Activated naive CD4-positive, alpha-beta T cell treated with anti-CD3 and anti-CD28 coated beads, Interleukin-2, amount 10 ng/mL, durations not matched to agents 7 days and 5 days (primary cell): ENCODE results near the gene TBPL1.

ENCODE experiments used
- CTCF ChIA-PET: fragments of 350-600 bp; sonication (Branson Sonifier 250); formaldehyde crosslinking; loops from one replicate; lab custom pipeline; 2021; ENCODE audit warnings: antibody characterized with exemption; lab: Charles Lee
- DNase-seq: peaks from one replicate; pipeline ENCODE4 v3.0.0-alpha.2; 2020
- H3K27ac Mint-ChIP-seq: one replicate; pipeline ENCODE4 v1.8.0; 2021; ENCODE audit warnings: mild to moderate bottlenecking, moderate library complexity, mixed read lengths
- H3K27me3 Mint-ChIP-seq: one replicate; pipeline ENCODE4 v1.8.0; 2021; ENCODE audit warnings: mild to moderate bottlenecking, mixed read lengths
- H3K36me3 Mint-ChIP-seq: one replicate; pipeline ENCODE4 v1.8.0; 2021; ENCODE audit warnings: mixed read lengths
- H3K4me1 Mint-ChIP-seq: one replicate; pipeline ENCODE4 v1.8.0; 2021; ENCODE audit warnings: mixed read lengths
- H3K4me3 Mint-ChIP-seq: one replicate; pipeline ENCODE4 v1.8.0; 2021; ENCODE audit warnings: mild to moderate bottlenecking, moderate library complexity, mixed read lengths
- H3K9me3 Mint-ChIP-seq: one replicate; pipeline ENCODE4 v1.8.0; 2021; ENCODE audit warnings: mixed read lengths

The TBPL1 gene

GRCh38 chr6:133992992-133993680, 40.1 kb downstream of the TBPL1 start:
- Mint-ChIP-seq H3K9me3 (no peaks in the 10 kb centered on the region), H3K27me3 (no peaks in the 10 kb centered on the region), H3K36me3 (peaks cover 3% of the 10 kb centered on the region), H3K4me3 (no peak overlapping the region), H3K4me1 (no peaks in the 10 kb centered on the region), H3K27ac (no peak overlapping the region)
- CTCF ChIA-PET = no interaction called here
- DNase-seq = no peak

- peaks cover 6% of the 10 kb centered on the region for H3K27me3 Mint-ChIP-seq
- no peaks in the 10 kb centered on the region for H3K36me3 Mint-ChIP-seq
- DNase-seq = no peak
- CTCF ChIA-PET = interaction anchor here (0.8 kb wide), 1 partner anchor 74 kb away, joined by 3 read pairs; no protein-coding TSS in a partner anchor
- no peak overlapping the region for H3K4me3 Mint-ChIP-seq
- H3K4me1 Mint-ChIP-seq = no peaks in the 10 kb centered on the region
- no peaks in the 10 kb centered on the region for H3K9me3 Mint-ChIP-seq
- no peak overlapping the region for H3K27ac Mint-ChIP-seq
These were observed 42.3 kb downstream of the TBPL1 start for GRCh38 chr6:133995296-133995695.

GRCh38 chr6:133995758-133996157, 42.7 kb downstream of the TBPL1 start:
- no peak for DNase-seq
- CTCF ChIA-PET = no interaction called here
- Mint-ChIP-seq H3K27ac (no peak overlapping the region), H3K9me3 (no peaks in the 10 kb centered on the region), H3K4me3 (no peak overlapping the region), H3K36me3 (no peaks in the 10 kb centered on the region), H3K27me3 (peaks cover 8% of the 10 kb centered on the region), H3K4me1 (no peaks in the 10 kb centered on the region)

GRCh38 chr6:133997267-133997666, 44.2 kb downstream of the TBPL1 start:
- CTCF ChIA-PET = no interaction called here
- H3K27me3 Mint-ChIP-seq = peaks cover 10% of the 10 kb centered on the region
- DNase-seq = no peak
- H3K4me3 Mint-ChIP-seq = no peak overlapping the region
- no peaks in the 10 kb centered on the region for H3K9me3 Mint-ChIP-seq
- no peaks in the 10 kb centered on the region for H3K4me1 Mint-ChIP-seq
- no peaks in the 10 kb centered on the region for H3K36me3 Mint-ChIP-seq
- no peak overlapping the region for H3K27ac Mint-ChIP-seq

GRCh38 chr6:133999305-133999704, 46.3 kb downstream of the TBPL1 start:
- no peak for DNase-seq
- CTCF ChIA-PET = interaction anchor here (1.1 kb wide), 1 partner anchor 98 kb away, joined by 6 read pairs; no protein-coding TSS in a partner anchor
- H3K4me3 Mint-ChIP-seq = no peak overlapping the region
- H3K36me3 Mint-ChIP-seq = no peaks in the 10 kb centered on the region
- H3K4me1 Mint-ChIP-seq = no peaks in the 10 kb centered on the region
- no peaks in the 10 kb centered on the region for H3K9me3 Mint-ChIP-seq
- H3K27me3 Mint-ChIP-seq = peaks cover 22% of the 10 kb centered on the region
- H3K27ac Mint-ChIP-seq = no peak overlapping the region

GRCh38 chr6:134000443-134000842, 47.4 kb downstream of the TBPL1 start:
- Mint-ChIP-seq H3K9me3 (no peaks in the 10 kb centered on the region), H3K27me3 (peaks cover 22% of the 10 kb centered on the region), H3K4me1 (no peaks in the 10 kb centered on the region), H3K27ac (no peak overlapping the region), H3K4me3 (no peak overlapping the region), H3K36me3 (no peaks in the 10 kb centered on the region)
- CTCF ChIA-PET = interaction anchor here (1.0 to 1.1 kb wide), 2 partner anchors 9 to 77 kb away, joined by 3 to 4 read pairs; no protein-coding TSS in a partner anchor
- no peak for DNase-seq

GRCh38 chr6:134002821-134003220, 49.8 kb downstream of the TBPL1 start:
- Mint-ChIP-seq H3K9me3 (no peaks in the 10 kb centered on the region), H3K36me3 (no peaks in the 10 kb centered on the region), H3K4me3 (no peak overlapping the region), H3K4me1 (no peaks in the 10 kb centered on the region), H3K27ac (no peak overlapping the region), H3K27me3 (peaks cover 27% of the 10 kb centered on the region)
- DNase-seq = no peak
- CTCF ChIA-PET = no interaction called here

GRCh38 chr6:134003542-134003951, 50.5 kb downstream of the TBPL1 start:
- no peak for DNase-seq
- Mint-ChIP-seq H3K36me3 (no peaks in the 10 kb centered on the region), H3K27me3 (peaks cover 27% of the 10 kb centered on the region), H3K4me3 (no peak overlapping the region), H3K27ac (no peak overlapping the region), H3K9me3 (no peaks in the 10 kb centered on the region), H3K4me1 (no peaks in the 10 kb centered on the region)
- CTCF ChIA-PET = interaction anchor here (1.0 to 1.7 kb wide), 4 partner anchors 21 to 80 kb away, joined by 3 to 6 read pairs (median 4); no protein-coding TSS in a partner anchor

- H3K4me3 Mint-ChIP-seq = no peak overlapping the region
- no peak for DNase-seq
- no peak overlapping the region for H3K27ac Mint-ChIP-seq
- H3K4me1 Mint-ChIP-seq = no peaks in the 10 kb centered on the region
- no peaks in the 10 kb centered on the region for H3K36me3 Mint-ChIP-seq
- peaks cover 24% of the 10 kb centered on the region for H3K27me3 Mint-ChIP-seq
- no peaks in the 10 kb centered on the region for H3K9me3 Mint-ChIP-seq
- CTCF ChIA-PET = interaction anchor here (1.0 to 1.7 kb wide), 4 partner anchors 20 to 81 kb away, joined by 3 to 6 read pairs (median 4); no protein-coding TSS in a partner anchor
These were observed 51.7 kb downstream of the TBPL1 start for GRCh38 chr6:134004714-134005113.

- no peaks in the 10 kb centered on the region for H3K36me3 Mint-ChIP-seq
- H3K4me3 Mint-ChIP-seq = no peak overlapping the region
- H3K27me3 Mint-ChIP-seq = peaks cover 24% of the 10 kb centered on the region
- CTCF ChIA-PET = no interaction called here
- no peaks in the 10 kb centered on the region for H3K9me3 Mint-ChIP-seq
- DNase-seq = no peak
- no peak overlapping the region for H3K27ac Mint-ChIP-seq
- H3K4me1 Mint-ChIP-seq = no peaks in the 10 kb centered on the region
These were observed 52.8 kb downstream of the TBPL1 start for GRCh38 chr6:134005800-134006199.

- Mint-ChIP-seq H3K36me3 (no peaks in the 10 kb centered on the region), H3K27ac (no peak overlapping the region), H3K27me3 (peaks cover 24% of the 10 kb centered on the region), H3K4me3 (no peak overlapping the region), H3K9me3 (no peaks in the 10 kb centered on the region), H3K4me1 (no peaks in the 10 kb centered on the region)
- CTCF ChIA-PET = no interaction called here
- DNase-seq = no peak
These were observed 54.1 kb downstream of the TBPL1 start for GRCh38 chr6:134007077-134007476.

- H3K9me3 Mint-ChIP-seq = no peaks in the 10 kb centered on the region
- no peaks in the 10 kb centered on the region for H3K4me1 Mint-ChIP-seq
- no peaks in the 10 kb centered on the region for H3K36me3 Mint-ChIP-seq
- H3K27me3 Mint-ChIP-seq = peaks cover 16% of the 10 kb centered on the region
- CTCF ChIA-PET = no interaction called here
- no peak for DNase-seq
- H3K4me3 Mint-ChIP-seq = no peak overlapping the region
- H3K27ac Mint-ChIP-seq = no peak overlapping the region
These were observed 56.9 kb downstream of the TBPL1 start for GRCh38 chr6:134009876-134010275.

- peaks cover 16% of the 10 kb centered on the region for H3K27me3 Mint-ChIP-seq
- H3K4me1 Mint-ChIP-seq = no peaks in the 10 kb centered on the region
- CTCF ChIA-PET = no interaction called here
- no peak overlapping the region for H3K4me3 Mint-ChIP-seq
- H3K27ac Mint-ChIP-seq = no peak overlapping the region
- H3K36me3 Mint-ChIP-seq = no peaks in the 10 kb centered on the region
- no peaks in the 10 kb centered on the region for H3K9me3 Mint-ChIP-seq
- no peak for DNase-seq
These were observed 57.4 kb downstream of the TBPL1 start for GRCh38 chr6:134010400-134010799.

GRCh38 chr6:134010974-134011373, 58.0 kb downstream of the TBPL1 start:
- Mint-ChIP-seq H3K36me3 (no peaks in the 10 kb centered on the region), H3K27me3 (peaks cover 16% of the 10 kb centered on the region), H3K4me3 (no peak overlapping the region), H3K4me1 (no peaks in the 10 kb centered on the region), H3K27ac (no peak overlapping the region), H3K9me3 (no peaks in the 10 kb centered on the region)
- DNase-seq = no peak
- CTCF ChIA-PET = interaction anchor here (1.2 kb wide), 1 partner anchor 38 kb away, joined by 4 read pairs; no protein-coding TSS in a partner anchor

GRCh38 chr6:134014588-134015137, 61.6 kb downstream of the TBPL1 start:
- H3K4me3 Mint-ChIP-seq = no peak overlapping the region
- CTCF ChIA-PET = no interaction called here
- H3K9me3 Mint-ChIP-seq = no peaks in the 10 kb centered on the region
- H3K4me1 Mint-ChIP-seq = no peaks in the 10 kb centered on the region
- no peak for DNase-seq
- H3K36me3 Mint-ChIP-seq = no peaks in the 10 kb centered on the region
- H3K27ac Mint-ChIP-seq = no peak overlapping the region
- peaks cover 9% of the 10 kb centered on the region for H3K27me3 Mint-ChIP-seq
